SKM-1 (cell line): ENCODE results near the gene POT1.

Experiments used
- DNase-seq: peaks from one replicate; lab custom pipeline; 2025; ENCODE audit not compliant: unreplicated experiment; lab: John Stamatoyannopoulos, UW

Gene POT1

DNA sequence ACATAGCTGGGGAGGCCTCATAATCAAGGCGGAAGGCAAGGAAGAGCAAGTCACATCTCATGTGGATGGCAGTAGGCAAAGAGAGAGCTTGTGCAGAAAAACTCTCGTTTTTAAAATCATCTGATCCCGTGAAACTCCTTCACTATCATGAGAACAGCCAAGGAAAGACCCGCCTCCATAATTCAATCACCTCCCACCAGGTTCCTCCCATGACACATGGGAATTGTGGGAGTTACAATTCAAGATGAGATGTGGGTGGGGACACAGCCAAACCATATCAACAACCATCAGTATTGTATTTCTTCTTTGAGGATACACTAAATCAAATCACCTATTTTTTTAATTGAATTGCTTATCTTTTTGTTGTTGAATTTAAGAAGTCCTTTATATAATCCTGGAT, 16.7 kb downstream of the POT1 start:
- no peak for DNase-seq

DNA sequence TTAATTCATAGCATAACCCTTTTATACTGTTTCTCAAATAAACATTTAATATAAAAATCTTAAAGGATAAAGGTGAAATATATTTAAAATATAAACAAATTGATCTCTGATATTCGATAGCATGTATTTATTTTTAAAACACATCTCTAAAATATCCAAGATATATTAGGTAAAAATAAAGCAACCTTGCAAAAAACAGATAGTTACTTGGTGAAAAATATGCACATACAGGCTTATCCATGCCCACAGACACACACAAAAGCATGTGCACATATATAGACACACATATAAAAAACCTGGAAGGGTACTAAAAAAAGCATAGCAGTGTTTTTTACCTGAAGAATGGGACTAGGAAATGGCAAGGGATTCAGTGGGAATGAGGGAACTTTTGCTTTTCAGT, 19.8 kb downstream of the POT1 start:
- no peak for DNase-seq

DNA sequence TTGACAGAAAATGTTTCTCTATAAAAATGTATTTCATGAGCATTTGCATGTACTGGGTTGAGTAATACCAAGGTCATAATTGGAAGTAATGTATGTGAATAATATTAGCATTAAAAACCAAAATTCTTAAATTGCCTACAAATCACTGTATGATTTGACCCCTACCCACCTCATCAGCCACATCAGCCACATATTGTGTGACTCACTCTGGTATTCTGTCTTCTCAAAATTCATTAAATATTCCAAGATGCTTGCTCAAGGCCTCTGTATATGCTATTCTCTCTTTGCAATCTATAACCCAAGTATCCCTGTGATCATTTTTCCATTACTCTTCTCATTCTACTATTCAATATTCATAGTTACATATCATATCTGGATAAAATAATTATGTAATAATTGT, 21.4 kb downstream of the POT1 start:
- no peak for DNase-seq

DNA sequence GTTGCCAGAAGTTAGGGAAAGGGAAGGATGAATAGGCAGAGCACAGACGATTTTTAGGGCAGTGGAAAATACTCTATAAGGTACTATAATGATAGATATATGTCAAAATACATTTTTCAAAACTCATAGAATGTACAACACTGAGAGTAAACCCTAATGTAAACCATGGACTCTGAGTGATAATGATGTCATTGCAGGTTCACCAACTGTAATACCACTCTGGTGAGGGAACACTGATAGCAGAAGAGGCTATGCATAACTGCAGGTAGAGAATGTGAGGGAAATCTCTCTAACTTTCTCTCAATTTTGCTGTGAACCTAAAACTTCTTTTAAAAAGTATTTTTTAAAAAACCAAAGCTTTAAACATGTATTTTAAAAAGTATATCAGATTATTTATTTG, 22.1 kb downstream of the POT1 start:
- no peak for DNase-seq

DNA sequence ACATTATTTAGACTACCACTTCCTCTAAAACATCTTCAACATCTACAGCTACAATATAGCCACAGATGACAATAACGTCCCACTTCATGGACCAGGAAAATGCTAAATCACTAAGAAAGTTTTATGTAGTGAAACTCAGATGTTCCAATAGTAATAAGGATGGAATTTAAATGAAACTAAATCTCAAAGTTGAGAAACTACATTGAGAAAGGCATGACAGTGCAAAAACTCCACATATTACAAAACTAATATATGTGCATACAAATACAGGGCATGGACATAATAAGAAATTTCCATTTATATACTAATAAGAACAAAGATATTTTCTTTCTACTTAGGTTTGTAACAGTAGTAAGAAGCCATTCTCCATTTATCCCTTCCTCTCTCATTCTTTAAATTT, 31.1 kb downstream of the POT1 start:
- no peak for DNase-seq

DNA sequence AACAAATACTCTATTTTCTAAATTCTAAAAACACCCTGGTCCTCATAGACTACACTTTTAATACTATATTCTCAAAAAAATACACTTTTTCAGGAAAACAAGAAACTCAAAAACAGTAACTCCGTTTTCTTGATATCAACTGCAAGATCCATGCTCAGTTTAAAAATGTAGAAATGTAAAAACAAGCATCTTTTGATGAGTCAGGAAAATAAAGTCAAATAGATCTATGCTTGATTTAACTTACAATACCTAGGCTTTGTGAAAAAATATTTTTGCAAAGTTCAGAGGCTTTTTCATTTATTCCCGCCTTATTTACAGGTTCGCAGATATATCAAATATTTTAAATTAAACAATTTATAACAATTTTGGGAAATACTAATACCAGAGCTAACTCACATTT, 33.6 kb downstream of the POT1 start:
- DNase-seq: no peak

DNA sequence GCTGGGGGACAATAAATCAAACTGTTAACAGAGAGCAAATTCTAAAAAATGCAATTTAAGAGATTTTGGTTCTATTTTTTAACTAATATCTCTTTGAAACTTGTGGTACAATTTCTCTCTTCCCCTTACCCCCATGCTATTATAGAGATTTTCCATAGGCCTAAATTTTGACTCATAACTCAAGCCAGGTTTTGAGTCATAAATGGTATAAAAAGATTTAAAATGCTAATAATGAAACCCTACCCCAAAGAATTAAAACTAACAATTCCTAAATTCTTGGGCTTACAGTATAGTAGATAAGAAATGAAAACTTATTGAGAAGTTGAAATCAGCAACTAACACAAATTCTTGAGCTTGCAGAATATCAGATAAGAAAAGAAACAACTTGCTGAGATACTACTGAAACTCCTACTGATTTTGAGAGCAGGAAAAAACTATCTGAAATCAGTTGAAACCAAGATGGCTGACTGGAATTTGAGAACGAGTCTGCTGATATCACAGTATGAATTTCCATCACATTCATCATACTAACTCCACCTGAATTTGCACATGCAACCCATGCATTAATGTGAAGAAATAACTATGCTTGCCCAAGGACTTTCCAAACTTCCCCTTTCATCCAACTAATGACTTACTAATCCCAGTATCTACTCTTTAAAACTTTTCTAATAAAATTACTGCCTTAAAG, 36.3 kb downstream of the POT1 start:
- DNase-seq: no peak

DNA sequence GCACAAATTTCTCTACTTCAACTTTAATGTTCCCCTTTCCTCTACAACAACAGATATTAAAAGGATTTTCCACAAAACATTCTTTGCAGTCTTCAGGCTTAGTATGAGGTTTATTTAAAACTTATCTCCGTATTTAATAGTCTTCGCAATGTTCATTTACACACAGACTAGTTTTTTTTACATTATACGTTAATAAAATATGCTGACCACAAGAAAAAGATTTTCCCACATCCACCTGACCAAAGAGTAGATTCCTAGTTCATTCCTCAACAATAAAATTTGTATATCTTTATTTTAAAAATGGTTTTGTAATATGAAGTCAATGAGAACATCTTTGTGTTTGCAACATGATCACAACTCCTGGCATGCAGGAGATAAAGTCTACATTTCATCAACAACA, 42.4 kb downstream of the POT1 start:
- DNase-seq: no peak

DNA sequence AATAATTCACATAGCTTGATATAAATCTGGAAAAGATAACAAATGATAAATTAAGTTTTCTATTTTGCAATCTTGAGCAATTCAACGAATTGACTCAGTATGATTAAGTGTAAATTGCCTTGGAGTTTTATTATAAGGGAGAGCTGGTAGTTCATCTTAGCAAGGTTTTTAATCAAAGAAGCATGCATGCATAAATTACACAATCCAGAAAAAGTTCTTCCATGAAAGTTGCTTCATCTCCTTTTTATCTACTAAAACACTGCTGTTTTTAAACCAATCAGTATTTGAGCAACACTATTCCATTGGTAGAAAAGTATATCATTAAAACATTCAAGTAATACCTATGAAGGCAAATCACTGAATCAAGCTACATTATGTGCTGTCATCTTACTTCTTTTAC, 47.6 kb downstream of the POT1 start:
- DNase-seq: no peak

DNA sequence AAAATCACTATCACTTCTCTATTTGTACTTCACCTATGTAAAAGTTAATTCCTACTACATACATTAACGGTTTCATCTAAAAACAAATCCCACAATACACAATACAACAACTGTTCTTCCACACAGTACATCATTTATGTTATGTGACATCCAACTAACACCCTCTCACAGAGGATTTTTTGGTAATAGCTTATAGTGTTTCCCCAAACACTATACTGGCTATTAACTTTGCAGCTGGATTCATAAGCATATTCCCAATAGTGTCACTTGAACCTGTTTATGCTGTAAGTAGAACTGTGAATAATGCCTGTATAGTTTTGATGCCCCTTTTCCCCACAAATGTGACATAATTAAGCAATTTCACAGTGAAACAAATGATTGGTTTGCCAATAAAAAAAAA, 49.9 kb downstream of the POT1 start:
- no peak for DNase-seq

DNA sequence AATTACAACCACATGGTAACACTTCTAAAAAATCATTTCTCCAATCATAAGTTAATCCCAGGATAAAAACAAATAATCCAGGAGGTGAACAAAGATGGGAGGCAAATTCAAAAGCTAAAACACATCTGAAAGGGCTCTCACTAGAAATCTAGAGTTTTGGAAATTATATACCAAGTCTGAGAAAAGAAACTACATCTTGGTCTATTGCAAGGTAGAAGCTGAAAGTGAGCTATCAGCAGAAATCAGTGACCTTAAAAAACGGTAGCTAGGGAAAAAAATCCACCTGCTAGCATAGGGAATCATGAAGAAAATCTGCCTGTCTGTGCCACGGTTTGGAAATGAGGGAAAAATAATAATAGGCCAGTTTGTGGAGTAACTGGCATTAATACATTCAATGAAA, 50.5 kb downstream of the POT1 start:
- no peak for DNase-seq

DNA sequence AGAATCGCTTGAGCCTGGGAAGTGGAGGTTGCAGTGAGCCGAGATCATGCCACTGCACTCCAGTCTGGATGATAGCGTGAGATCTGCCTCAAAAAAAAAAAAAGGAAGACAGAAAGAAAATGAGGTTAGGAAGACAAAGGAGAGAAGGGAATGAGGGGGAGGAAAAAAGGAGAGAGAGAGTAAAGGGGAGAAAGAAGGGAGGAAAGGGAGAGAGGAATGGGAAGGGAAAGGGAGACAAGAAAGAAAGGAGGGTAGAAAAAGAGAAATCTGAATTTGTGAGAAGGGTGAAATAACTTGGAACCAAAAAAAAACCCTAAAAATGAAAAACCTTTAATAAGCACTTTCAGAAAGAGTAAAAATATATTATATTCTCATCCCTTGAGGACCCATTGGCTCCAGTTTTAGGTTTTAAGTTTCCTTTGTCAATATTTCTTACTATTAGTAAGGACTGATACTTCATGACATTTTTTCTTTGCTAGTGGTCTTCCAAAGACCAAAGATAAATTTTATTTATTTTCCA, 54.9 kb downstream of the POT1 start:
- no peak for DNase-seq

DNA sequence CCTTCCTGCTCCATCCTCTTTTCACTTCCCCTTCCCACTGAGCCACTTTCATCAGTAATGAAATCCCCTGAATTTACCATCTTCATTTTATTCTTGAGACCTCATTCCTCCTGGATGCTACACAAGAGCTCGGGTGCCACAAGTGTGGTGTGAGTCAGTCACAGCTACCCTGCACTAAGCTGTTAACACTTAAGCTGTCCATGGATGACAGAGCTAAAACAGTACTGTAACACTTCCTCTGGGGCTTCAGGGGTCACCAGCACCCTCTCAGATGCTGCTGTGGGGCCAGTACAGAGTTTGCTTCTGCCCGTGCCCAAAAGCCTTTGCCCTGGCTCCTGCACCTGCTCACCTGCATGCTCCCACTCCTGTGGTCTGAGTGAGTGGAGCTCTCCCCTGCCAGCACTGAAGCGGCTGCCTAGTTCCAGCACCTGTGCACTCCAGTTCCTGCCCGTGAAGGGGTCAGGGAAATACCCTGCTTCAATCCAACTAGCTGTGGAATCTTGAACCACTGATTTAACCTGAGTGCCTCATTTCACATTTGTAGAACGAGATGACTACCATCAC, 71.9 kb downstream of the POT1 start:
- no peak for DNase-seq

DNA sequence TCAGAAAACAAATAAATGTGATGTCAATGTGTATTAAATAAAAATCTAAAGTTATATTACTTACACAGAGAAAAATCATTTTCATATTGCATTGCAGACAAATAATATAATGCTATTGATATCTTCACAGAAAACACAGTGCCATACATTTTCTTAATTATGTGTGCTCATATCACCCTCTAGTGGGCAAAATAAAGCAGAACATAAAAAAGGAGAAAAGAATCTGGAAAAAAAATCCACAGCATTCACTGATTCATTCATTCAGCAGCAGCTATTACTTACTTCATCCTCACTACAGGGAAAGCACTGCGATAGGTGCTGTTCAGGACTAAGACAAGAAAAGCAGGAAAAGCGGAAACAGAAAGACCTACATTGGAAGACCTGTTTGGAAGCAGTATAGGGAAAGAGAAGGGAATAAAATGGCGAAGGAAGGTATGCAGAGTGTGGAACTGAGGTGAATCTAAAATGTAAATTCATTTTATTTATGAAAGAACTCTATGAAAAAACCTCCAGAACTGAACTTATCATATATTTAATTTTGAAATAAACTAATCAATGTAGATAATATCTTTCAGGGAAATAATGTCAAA, 73.2 kb downstream of the POT1 start:
- peak; percentile 12 for DNase-seq

DNA sequence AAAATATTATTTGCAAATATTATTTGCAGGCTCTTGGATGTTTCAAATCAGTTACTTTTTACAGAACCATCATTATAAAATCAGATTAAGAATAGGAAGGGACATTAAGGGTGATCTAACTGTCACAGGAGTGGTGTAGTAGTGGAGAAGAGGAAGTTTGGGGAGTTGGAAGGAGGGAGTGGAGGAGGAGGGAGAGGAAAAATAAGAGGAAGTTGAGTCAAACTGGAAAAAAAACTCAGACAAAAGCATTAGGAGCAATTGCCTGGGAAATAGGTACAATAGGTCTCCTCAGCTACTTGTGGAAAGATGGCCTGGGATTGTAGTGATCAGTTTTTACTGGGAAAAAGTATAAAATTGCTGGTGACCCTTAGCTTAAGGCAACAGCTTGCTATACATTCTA, 86.3 kb downstream of the POT1 start:
- DNase-seq: no peak

DNA sequence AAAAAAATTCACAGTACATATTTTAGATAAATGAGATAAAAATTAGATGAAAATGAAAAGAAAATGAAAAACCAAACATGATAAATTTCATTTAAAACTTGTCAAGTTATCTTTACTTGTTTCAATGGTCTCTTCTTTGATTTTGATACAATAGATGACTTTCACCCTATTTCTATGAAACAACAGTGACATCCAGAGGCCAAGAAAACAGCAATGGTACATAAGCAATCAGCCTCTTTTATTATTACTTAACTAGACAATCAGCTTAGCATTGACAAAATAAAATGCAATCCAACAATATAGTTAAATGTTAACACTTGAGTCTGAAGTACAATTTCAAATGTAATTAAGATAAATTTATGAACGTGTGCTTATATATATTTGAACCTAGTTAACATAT, 89.2 kb downstream of the POT1 start:
- no peak for DNase-seq

DNA sequence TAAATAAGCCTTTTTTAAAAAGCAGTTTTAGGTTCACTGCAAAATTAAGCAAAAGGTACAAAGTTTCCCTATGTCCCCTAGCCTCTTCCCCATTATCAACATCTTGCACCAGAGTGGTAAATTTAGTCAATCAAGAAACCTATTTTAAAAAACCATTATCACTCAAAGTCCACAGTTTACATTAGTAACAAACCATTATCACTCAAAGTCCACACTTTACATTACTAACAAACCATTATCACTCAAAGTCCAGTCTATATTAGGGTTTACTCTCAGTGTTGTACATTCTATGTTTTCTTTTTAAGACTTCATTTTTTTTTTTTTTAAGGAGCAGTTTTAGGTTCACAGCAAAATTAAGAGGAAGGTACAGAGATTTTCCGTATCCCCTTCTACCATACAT, 89.9 kb downstream of the POT1 start:
- DNase-seq: no peak

DNA sequence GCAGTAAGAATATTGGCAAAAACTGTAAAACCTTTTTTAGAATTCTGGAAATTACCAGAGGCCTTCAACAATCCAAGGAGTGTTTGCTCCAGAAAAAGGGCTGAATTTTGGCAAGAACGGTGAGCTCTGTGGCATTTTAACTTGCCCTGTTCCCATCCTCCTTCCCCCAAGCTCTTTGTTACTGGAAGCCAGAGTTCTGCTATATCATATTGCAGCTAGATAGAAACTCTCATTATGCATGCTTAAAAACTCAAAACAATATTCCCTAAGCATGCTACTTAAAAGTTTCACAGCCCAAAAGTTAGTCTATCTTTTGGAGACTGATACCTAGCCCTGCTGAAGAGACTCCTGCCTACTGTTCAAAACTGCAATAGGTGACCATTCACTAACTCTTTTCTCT, 93.5 kb downstream of the POT1 start:
- no peak for DNase-seq

DNA sequence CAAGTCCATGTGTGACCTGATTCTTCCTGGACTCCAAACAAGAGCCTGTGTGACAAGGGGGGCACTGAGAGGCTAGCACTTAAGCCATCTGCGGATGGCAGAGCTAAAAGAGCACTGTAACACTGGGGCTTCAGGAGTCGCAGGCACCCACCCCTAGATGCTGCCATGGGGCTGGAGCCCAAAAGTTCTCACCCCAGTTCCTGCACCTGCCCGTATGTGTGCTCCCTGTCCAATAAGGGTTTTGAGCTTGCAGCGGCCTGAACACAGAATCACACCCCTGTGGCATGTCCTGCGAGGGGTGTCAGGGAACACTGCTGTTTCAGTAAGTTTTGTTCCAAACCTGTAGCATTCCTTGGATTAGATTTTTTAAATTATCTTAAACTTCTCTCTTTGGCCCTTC, 110.8 kb downstream of the POT1 start:
- DNase-seq: no peak

DNA sequence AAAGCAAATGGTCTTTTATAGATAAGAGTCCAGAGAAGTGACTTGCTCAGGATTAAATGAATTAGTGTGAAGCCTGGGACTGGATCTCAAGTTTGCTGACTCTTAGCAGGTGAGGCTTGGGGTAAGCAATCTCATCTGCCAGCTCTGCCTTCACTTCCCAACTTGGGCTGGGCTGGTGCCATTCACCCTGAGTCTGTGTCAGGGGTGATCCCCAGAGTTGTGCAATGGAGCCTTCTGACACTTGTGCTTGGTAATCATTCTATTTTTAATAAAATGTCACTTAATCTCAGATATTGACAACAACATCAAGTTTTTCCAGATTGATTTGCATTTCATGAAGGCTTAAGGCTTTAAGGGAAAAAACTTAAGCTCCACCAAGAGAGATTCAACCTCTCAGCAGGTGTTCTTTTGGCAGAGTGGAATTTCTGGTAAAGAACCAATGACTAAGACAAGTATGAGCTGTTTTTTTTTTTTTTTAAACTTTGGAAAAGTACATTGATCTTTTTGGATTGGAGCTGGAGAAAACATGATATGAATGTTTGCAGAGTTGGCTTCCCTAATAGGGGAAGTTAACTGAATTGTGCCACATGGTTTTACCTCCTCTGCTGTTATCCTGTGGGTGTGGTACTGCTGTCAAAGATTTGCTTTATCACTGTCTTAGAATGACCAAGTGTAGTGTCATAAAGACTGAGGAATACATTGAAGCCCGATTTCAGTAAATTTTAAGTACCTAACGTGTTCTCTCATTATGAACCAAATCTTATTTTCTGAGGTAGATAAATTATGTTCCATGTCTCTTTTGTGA, 115.4 kb downstream of the POT1 start:
- no peak for DNase-seq

DNA sequence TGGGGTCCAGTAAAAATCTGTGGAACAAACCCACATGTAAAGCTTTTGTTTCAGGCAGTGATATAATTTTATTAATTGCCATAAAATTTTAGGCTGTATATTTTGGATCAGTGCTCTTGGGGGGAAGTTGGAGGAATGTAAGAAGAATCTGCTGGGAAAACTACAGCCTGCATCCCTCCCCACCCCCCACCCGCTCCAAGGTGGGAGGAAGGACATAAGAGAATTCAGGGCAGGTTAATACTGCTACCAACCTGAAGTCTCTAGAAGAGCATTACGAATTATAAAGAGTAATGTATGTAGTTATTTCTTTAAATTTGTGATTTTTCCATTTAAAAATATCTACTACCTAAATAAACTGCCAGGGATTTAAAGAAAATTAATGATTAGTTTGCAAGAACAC, 116.9 kb downstream of the POT1 start:
- no peak for DNase-seq

DNA sequence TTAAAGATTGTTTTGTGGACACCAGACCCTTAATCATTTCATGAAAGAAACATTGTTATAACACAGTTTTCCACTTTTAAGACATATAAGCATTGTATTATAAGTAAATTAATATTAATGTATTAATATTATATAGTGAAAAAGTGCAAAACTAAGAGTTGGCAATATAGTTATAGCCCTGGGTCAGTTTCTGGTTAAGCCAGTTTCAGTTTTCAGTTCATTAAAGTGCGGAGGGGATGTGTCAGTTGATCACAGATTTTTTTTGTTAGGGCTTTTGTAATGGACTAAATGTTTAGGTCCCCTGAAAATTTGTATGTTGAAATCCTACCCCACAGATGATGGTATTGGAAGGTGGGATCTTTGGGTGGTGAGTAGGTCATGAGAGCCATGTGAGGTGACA, 118.3 kb downstream of the POT1 start:
- DNase-seq: no peak
